PC-3 (cell line): Measurements from ENCODE around the gene ERI3. TPM values are rescaled to one million over a fixed set of nuclear protein-coding genes. Genes with fewer than 3 reads are reported as not detected.

Source experiments
- ATAC-seq: fragments of 200-7000 bp; cut with Tn5 transposase; 2 replicates; pipeline ENCODE4 v1.9.1; 2020; ENCODE audit warnings: mild to moderate bottlenecking, moderate library complexity
- BruUV-seq: library from RNA; stranded (reverse); fragments of 400-500 nt; replicated peaks from 2 replicates; lab custom pipeline; 2021; lab: Mats Ljungman, UMichigan
- CTCF ChIA-PET: fragments of 300-600 bp; sonication (Branson Sonifier 250); formaldehyde crosslinking; loops from one replicate; lab custom pipeline; 2022; ENCODE audit warnings: antibody characterized with exemption; lab: Charles Lee
- POLR2A ChIA-PET: fragments of 300-600 bp; sonication (Branson Sonifier 250); formaldehyde crosslinking; loops from one replicate; lab custom pipeline; 2022; ENCODE audit warnings: antibody characterized with exemption; ENCODE audit not compliant: unreplicated experiment; lab: Charles Lee
- DNase-seq: peaks from one replicate; pipeline ENCODE4 v3.0.0-alpha.2; 2015
- H2AFZ ChIP-seq: fragments of 300-600 bp; sonication (generic); 2 replicates; pipeline ENCODE4 v1.6.0; 2016; ENCODE audit warnings: antibody characterized with exemption, low read length
- H3F3A ChIP-seq: fragments of 300-600 bp; sonication (generic); one replicate; pipeline ENCODE4 v1.6.0; 2017; ENCODE audit warnings: antibody characterized with exemption, low read length, control low read depth, mild to moderate bottlenecking; ENCODE audit not compliant: unreplicated experiment
- H3K27ac ChIP-seq: fragments of 300-600 bp; sonication (generic); 2 replicates; pipeline ENCODE4 v1.5.1; 2016; ENCODE audit warnings: mild to moderate bottlenecking, low read length
- H3K27me3 ChIP-seq: fragments of 300-600 bp; sonication (generic); 2 replicates; pipeline ENCODE4 v1.6.1; 2016; ENCODE audit warnings: low read length, mixed read lengths
- H3K36me3 ChIP-seq: fragments of 300-600 bp; sonication (generic); 2 replicates; pipeline ENCODE4 v1.6.1; 2016; ENCODE audit warnings: low read depth, mixed run types, low read length, mixed read lengths
- H3K4me1 ChIP-seq: fragments of 300-600 bp; sonication (generic); 2 replicates; pipeline ENCODE4 v1.5.1; 2016; ENCODE audit warnings: low read length; ENCODE audit not compliant: insufficient read depth
- H3K4me2 ChIP-seq: fragments of 300-600 bp; sonication (generic); 2 replicates; pipeline ENCODE4 v1.6.0; 2016; ENCODE audit warnings: low read length
- H3K4me3 ChIP-seq: fragments of 300-600 bp; sonication (generic); 2 replicates; pipeline ENCODE4 v1.5.1; 2016; ENCODE audit warnings: mild to moderate bottlenecking, low read length, mixed read lengths
- H3K79me2 ChIP-seq: fragments of 300-600 bp; sonication (generic); 2 replicates; pipeline ENCODE4 v1.6.1; 2017; ENCODE audit warnings: low read length, mixed read lengths
- H3K9ac ChIP-seq: fragments of 300-600 bp; sonication (generic); 2 replicates; pipeline ENCODE4 v1.6.0; 2016; ENCODE audit warnings: mild to moderate bottlenecking, low read length
- H3K9me2 ChIP-seq: fragments of 300-600 bp; sonication (generic); replicated peaks from 2 replicates; pipeline ENCODE4 v1.6.1; 2016; ENCODE audit warnings: mixed run types, low read length, mixed read lengths
- H3K9me3 ChIP-seq: fragments of 300-600 bp; sonication (generic); 2 replicates; pipeline ENCODE4 v1.6.1; 2016; ENCODE audit warnings: low read length, mixed read lengths
- H4K20me1 ChIP-seq: fragments of 300-600 bp; sonication (generic); 2 replicates; pipeline ENCODE4 v1.6.1; 2016; ENCODE audit warnings: low read length, mixed read lengths
- CTCF ChIP-seq: fragments of 300-600 bp; sonication (generic); conservative IDR thresholded peaks from 2 replicates; pipeline ENCODE4 v1.5.1; 2017; ENCODE audit warnings: antibody characterized with exemption, low read depth, mild to moderate bottlenecking, low read length
- EZH2 ChIP-seq: fragments of 300-600 bp; sonication (generic); IDR thresholded peaks from one replicate; pipeline ENCODE4 v1.6.1; 2017; ENCODE audit warnings: antibody characterized with exemption, mild to moderate bottlenecking, low read length; ENCODE audit not compliant: unreplicated experiment
- EZH2phosphoT487 ChIP-seq: fragments of 300-600 bp; sonication (generic); IDR thresholded peaks from 2 replicates; pipeline ENCODE4 v1.6.1; 2018; ENCODE audit warnings: mild to moderate bottlenecking, antibody characterized with exemption, low read length, borderline replicate concordance
- intact Hi-C: fragments of 100-400 bp; cut with micrococcal nuclease; formaldehyde crosslinking; loops from 2 replicates; pipeline ENCODE4 v1.9.0; 2023
- total RNA-seq: library from RNA; depleted of rRNA; stranded (reverse); fragments of >200 nt; gene quantifications from 2 replicates; pipeline ENCODE4 v1.2.3, GENCODE V29; 2014

ERI3 gene
- total RNA-seq, 1 experiment from 2014 or later: 138 TPM

DNA sequence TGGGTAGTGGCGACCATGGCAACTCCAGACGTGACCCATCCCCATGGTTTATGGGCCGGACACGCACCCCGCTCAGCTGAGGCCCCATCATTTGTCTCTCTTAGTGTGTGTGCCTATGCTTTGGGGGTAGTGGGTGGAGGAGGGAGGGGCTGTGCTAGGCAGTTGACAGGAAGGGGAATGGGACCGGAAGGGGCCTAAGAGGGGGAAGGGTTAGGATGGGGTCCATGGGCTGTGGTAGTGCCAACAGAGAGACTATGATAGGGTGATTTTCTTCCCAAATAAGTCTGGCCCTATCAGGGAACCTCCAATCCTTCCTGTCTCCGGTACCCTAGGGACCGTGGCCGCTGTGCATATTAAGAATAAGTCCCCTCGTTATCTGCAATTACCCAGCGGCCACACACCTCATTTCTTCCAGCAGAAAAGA is 131.9 kb downstream of the ERI3 start:
- H3K4me1 ChIP-seq: no peaks in the 10 kb centered on the region
- ATAC-seq: no peak
- no peaks in the 10 kb centered on the region for H3K9me2 ChIP-seq
- BruUV-seq: no TSS peak
- no peak for TF ChIP-seq CTCF
- no peak for TF ChIP-seq EZH2
- TF ChIP-seq EZH2phosphoT487: no peak
- peaks cover 21% of the 10 kb centered on the region; the same call in 1 of the 2 replicates for H3K36me3 ChIP-seq
- H3K27ac ChIP-seq: no peak overlapping the region
- no peaks in the 10 kb centered on the region for H3K27me3 ChIP-seq
- intact Hi-C loops: no loop called here
- CTCF ChIA-PET: no interaction called here
- no peaks in the 10 kb centered on the region for H3K79me2 ChIP-seq
- no peaks in the 10 kb centered on the region for H3F3A ChIP-seq
- no peak overlapping the region for H3K4me2 ChIP-seq
- no peak for DNase-seq
- no peaks in the 10 kb centered on the region for H4K20me1 ChIP-seq
- no peak overlapping the region for H2AFZ ChIP-seq
- no peak overlapping the region for H3K4me3 ChIP-seq
- H3K9ac ChIP-seq: no peak overlapping the region
- POLR2A ChIA-PET: interaction anchor here (0.6 kb wide), 1 partner anchor 120 kb away, joined by 5 read pairs; no protein-coding TSS in a partner anchor
- no peaks in the 10 kb centered on the region for H3K9me3 ChIP-seq

DNA sequence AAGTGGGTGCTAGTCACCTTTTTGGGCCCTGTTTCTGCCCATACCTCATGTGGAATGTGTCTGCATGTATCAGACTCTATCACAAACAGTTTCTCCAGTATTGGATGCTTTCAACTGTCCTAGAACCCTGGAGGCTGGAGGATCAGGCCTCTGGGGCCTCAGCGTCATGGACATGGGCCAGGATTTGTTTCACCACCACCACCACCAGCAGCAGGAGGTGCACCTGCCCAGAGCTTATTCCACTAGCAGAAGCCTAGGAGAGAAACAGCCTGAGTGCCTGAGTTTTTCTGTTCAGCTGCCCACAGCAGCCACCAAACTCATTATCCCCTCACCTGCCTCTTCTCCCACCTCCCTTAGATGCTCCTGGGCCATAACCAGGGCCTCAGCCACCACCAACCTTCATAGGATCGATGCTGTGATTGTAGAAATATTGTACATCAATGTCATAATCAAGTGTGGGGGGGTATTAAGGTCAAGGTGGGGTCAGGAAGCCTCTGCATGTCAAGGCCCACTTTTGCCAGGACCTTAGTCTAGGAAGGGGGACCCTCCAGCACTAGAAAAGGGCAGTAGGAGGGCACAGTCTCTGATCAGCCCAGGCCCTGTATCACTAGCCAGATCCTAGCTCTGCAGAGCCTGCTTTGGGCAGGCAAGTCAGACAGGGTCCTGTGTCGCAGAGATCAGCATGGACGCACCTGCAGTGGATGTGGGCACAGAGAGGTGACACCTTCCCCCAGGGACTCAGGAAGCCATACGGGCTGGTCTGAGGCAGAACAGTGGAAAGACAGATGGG is 132.5 kb downstream of the ERI3 start:
- intact Hi-C loops: no loop called here

More for the DNA sequence above, 132.5 kb downstream of the ERI3 start:
- TF ChIP-seq CTCF: no peak
- TF ChIP-seq EZH2: no peak
- TF ChIP-seq EZH2phosphoT487: no peak
- Histone ChIP-seq H2AFZ (no peak overlapping the region), H3K4me3 (no peak overlapping the region), H4K20me1 (no peaks in the 10 kb centered on the region), H3K27ac (no peak overlapping the region), H3K79me2 (no peaks in the 10 kb centered on the region), H3K36me3 (peaks cover 24% of the 10 kb centered on the region; the same call in 1 of the 2 replicates), H3K9me3 (no peaks in the 10 kb centered on the region), H3K4me2 (no peak overlapping the region), H3K4me1 (no peaks in the 10 kb centered on the region), H3K9ac (no peak overlapping the region), H3F3A (no peaks in the 10 kb centered on the region), H3K27me3 (no peaks in the 10 kb centered on the region), H3K9me2 (no peaks in the 10 kb centered on the region)
- BruUV-seq: no TSS peak
- ATAC-seq: no peak
- CTCF ChIA-PET: no interaction called here
- DNase-seq: no peak
- POLR2A ChIA-PET: interaction anchor here (0.6 kb wide), 1 partner anchor 121 kb away, joined by 5 read pairs; no protein-coding TSS in a partner anchor
